Activated CD8-positive, alpha-beta memory T cell treated with anti-CD3 and anti-CD28 coated beads, Interleukin-2, amount 50 U/mL, for 4 hours (primary cell): ENCODE data around the gene EFNA2.
"Not testable (repeated sequence)": the region's sequence is repeated elsewhere in the genome, so short reads cannot be mapped to it uniquely, and the experiment has no call there.

Experiments used
- DNase-seq: peaks from one replicate; pipeline ENCODE4 v3.0.0-alpha.2; 2020

The EFNA2 gene

DNA sequence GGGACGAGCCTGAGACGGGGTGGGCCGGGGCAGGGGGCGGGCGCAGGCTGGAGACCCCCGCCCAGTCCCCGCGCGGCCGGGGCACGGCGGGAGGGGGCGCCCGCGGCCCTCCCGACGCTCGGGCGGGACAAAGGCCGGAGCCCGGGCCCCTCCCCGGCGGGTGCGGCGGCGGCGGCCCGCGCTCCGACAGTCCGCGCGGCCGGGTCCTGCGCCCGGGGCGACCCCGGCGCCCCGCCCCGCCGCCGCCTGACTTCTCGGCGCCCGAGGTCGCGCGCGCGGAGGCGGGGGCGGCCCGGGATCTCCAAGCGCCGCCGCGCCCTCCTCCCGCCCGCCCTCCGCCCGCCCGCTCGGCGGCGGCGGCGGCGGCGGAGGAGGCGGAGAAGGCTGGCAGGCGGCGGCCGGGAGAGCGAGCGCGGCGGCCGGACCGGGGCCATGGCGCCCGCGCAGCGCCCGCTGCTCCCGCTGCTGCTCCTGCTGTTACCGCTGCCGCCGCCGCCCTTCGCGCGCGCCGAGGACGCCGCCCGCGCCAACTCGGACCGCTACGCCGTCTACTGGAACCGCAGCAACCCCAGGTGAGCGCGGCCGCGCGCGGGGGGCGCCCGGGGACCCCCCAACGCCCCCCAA, at the start of gene EFNA2:
EFNA2 (plus strand) TSS at position 137 of the 624 bp plus-strand sequence; CDS start at position 433, 296 bp downstream.
- no peak for DNase-seq

DNA sequence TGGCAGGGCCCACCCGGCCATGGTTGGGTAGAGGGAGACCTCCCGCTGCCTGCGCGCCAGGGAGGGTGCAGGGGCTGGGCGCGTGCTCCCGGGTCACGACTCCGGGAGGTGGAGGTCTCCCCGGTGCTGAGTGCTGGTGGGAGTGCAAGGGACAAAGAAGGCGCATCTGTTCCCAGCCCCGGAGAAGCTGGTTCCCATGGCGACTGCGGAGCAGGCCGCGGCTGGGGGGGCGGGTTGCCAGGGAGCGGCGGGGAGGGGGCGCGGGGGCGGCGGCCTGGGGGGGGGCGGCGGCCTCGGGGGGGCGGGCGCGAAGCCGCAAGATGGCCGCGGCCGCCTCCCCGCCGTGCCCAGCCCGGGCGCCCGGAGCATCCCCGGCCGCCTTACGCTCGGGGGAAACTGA, 49.1 kb upstream of the EFNA2 start:
- DNase-seq: no peak

DNA sequence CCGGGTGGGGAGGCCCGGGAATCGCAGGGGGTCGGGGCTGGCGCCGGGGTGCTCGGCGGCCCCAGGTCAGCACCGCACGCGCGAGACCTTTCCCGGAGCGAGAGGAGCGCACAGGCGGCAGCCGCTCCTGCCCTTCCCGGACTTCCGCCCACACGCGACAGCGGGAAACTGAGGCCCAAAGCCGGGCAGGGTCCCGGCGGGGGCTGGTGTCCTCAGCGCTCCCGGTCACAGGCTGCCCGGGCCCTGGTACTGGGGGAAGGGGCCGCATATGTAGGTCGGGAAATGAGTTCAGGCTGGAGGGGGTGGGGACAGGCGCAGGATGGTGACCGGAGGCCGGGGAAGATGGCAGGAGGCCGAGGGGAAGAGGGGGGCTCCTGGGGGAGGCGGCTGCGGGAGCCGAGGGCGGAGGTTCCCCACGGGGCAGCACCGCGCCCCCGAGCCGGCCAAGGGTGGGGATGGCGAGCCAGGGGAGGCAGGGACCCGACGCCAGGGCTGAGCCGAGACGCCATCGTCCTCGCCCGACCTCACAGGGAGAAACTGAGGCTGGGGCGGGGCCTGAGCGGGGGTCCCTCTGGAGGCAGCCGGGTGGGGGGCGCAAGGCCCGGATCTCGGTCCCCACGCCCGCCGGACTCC, 48.5 kb upstream of the EFNA2 start:
- no peak for DNase-seq

DNA sequence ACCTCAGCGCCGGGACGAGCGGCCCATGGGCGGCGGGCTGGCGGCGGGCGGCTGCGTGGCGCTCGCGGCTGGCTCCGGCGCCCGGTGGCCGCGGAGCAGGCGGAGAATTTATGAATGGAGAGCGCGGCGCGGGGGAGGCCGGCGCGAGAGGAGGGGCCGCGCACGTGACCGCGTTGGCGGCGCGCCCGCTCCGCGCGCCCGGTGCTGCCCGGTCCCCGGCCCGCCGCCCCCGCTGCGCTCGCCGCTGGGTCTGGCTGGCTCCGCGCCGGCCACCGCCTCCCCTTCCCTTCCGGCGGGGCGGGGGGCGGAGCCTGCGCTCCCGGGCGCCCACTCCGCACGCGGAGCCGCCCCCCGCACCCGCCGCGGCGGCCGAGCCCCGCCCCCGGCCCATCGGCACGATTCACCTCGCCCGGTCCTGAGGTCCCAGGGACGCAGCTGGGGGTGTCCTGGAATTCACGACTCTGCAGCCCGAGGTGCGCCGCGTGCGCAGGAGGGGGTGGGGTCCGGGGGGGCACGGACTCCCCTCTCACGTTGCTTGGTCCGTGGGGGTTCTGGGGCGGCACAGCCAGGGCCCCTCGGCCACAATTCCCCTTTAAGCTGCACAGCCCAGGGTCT, 47.8 kb upstream of the EFNA2 start, which contains the start of gene CBARP:
CBARP (minus strand) TSS at position 252 of the 615 bp plus-strand sequence. CDS start 1,905 bp downstream, outside the sequence.
- peak; percentile 53 for DNase-seq

DNA sequence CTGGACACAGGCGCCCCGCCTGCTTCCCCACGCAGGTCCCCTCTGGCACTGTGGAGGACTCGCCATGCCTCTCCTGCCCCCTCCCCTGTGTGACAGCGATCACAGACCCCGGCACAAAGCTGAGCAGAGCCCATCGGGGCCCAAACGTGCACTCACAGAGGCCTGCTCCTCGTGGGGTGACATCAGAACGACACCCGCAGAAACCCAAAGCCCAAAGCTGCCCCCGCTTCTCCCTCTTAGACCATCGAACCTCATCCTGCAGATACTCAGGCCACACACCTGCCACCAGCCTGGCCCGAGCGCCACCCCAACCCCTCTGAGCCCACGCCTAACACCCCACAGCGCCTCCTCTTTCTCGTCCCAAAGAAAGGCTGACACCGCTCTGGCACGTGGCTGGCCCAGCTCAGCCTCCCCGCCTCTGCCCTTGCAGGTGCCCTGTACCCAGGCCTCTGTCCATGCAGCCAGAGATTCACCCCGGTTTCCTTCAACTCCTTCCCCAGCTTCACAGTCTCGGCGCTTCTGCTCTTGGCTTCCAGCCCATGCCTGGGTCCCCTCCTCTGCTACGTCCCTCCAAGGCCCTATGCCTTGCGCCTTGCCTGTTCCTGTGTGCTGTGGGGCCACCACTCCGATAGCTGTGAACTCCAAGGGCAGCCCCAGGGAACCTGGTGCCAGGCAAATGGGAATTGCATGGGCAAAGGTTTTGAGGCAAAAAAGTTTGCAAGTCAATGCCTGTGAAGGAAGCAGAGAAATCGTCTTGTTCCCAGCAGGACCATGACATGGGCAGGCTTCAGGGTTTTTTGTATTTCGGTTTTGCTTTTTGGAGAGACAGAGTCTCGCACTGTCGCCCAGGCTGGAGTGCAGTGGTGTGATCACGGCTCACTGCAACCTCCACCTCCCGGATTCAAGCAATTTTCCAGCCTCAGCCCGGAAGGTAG, 47.0 kb upstream of the EFNA2 start:
- DNase-seq: no peak

DNA sequence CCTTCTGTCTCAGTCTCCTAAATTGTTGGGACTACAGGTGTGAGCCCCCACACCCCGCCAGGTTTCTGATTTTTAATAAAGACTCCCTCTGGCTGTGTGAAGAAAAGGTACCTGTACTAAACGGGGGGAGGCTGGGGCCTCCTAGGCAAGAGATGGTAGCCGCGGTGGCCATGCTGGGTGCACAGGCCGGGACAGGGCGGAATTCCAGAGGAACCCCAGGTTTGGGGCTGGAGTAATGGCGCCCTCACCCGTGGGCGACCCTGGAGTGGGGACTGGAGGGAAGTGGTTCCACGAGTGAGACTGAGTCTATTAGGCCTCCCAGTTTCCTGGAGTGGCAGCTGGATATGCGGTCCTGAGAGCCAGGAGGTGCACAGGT, 46.3 kb upstream of the EFNA2 start:
- peak; percentile 32 for DNase-seq

DNA sequence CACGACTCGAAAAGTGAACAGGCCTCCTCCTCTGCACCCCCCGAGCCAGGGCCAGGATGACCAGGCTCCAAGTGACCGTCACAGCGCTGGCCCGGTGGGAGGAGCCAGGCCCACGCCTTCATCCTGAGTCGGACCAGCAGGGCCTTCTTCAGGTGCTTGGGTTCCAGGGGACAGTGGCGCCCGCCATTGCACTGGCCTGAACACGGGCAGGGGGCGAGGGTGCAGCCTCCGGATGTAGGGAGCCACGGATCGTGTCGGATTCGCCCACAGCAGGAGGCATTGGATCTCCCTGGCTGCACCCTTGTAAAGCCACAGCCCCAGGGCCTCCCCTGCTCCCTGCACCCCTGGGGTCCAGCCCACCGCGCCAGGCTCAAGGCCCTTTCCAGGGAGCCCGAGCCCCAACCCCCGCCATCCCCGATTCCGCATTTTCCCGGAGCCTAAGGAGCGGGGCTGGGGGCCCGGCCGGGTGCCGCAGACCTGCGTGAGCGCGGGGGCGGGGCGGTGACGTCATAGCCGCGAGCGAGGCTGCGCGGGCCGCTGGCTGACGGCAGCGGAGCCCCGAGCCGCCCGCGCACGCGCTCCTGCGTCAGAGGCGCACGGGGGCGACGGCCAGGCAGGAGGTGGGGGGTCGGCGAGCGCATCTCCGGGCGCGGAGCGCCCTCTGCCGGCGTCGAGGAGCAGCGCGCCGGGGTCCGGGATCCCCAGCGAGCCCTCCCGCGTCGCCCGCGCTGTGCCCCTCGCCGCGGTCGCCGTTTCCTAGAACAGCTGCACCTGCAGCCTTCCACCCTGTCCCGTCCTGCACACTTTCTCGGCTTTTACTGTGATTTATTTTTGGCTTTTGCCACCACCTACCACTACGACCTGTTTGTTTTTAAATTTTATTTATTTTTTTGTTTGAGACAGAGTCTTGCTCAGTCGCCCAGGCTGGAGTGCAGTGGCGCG, 45.6 kb upstream of the EFNA2 start:
- peak; percentile 99 for DNase-seq

DNA sequence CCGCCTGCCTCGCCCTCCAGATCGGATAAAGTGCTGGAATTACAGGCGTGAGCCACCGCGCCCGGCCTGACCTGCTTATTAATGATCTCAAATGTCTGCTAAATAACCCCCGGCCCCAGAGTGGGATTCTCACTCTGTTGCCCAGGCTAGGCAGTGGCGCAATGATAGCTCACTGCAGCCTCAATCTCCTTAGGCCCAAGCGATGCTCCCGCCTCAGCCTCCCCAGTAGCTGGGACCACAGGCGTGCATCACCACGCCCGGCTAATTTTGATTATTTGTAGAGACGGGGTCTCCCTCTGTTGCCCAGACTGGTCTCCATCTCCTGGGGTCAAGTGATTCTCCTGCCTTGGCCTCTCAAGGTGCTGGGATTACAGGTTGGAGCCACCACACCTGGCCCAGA, 44.7 kb upstream of the EFNA2 start:
- no peak for DNase-seq

DNA sequence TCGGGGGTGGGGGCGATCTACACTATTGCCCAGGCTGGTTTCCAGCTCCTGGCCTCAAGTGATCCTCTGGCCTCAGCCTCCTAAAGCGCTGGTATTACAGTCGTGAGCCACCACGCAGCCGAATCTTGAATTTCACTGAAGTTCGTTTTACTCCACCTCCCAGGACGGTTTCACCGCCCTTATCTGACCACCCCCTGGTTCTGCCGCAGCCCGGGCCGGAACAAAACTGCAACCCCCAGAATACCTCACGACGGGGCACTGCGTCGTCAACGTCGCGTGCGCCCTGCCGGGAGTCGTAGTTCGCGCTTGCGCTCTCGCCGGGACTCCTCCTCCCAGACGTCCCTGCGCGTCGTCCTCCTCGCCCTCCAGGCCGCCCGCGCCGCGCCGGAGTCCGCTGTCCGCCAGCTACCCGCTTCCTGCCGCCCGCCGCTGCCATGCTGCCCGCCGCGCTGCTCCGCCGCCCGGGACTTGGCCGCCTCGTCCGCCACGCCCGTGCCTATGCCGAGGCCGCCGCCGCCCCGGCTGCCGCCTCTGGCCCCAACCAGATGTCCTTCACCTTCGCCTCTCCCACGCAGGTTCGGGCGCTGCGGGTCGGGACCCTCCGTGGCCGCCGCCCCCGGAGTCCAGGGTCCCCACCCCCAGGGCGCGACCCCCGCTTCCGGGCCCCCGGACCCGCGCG, 44.1 kb upstream of the EFNA2 start, which contains the start of gene ATP5F1D:
ATP5F1D (plus strand) TSS at position 335 of the 679 bp plus-strand sequence; CDS start at position 435, 100 bp downstream.
- DNase-seq: peak; percentile 95

DNA sequence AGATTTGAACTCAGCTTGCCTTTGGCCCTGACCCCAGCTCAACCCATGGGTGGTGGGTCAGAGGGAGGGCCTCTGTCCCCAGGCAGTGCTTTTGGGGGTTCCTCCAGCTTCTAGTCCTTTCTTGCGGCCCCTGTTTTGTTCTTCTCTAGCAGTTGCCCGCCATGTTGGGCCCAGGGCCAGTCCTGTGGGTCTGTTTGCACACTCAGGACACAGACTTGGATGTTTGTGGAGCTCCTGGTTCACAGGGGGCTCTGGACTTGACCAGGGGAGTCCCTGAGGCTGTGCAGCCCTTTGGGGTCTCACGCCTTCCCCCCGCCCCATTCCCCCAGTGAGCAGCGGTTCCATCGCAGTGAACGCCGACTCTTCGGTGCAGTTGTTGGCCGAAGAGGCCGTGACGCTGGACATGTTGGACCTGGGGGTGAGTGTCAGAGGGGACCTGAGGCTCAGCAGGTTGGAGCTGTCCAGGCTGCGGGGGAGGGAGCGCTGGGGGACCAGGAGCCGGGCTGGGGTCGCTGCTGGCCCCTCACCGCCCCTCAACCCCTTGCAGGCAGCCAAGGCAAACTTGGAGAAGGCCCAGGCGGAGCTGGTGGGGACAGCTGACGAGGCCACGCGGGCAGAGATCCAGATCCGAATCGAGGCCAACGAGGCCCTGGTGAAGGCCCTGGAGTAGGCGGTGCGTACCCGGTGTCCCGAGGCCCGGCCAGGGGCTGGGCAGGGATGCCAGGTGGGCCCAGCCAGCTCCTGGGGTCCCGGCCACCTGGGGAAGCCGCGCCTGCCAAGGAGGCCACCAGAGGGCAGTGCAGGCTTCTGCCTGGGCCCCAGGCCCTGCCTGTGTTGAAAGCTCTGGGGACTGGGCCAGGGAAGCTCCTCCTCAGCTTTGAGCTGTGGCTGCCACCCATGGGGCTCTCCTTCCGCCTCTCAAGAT, 41.6 kb upstream of the EFNA2 start:
- peak; percentile 93 for DNase-seq

DNA sequence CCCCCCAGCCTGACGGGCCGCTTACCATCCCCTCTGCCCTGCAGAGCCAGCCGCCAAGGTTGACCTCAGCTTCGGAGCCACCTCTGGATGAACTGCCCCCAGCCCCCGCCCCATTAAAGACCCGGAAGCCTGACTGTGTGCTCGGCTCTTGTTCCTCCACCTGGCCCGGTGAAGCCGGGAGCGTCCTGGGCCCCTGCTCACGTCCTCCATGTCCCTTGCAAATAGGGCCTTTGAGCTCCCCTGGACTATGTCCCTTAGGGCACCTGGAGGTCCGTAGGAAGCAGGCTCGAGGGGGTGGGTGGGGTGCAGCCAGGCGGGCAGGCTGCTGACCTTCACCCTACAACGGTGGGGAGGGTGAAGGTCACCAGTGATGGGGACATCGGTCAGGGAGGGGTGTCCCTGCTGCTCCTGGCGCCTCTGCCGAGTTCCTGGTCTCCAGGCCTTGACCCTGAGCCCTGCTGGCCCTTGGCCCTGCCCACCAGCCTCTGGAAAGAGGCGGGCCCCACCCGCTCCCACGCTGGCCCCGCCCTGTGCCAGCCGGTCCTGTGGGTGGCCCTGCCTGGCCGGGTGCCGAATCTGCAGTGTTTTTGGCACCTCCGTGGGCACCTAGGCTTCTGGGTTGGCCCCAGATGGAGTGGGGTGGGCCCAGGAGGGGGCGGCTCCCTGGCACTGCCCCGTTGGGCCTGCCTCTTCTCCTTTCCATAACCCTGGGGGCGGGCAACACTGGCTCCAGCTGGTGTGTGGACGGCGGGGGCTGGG, 40.8 kb upstream of the EFNA2 start:
- peak; percentile 43 for DNase-seq

DNA sequence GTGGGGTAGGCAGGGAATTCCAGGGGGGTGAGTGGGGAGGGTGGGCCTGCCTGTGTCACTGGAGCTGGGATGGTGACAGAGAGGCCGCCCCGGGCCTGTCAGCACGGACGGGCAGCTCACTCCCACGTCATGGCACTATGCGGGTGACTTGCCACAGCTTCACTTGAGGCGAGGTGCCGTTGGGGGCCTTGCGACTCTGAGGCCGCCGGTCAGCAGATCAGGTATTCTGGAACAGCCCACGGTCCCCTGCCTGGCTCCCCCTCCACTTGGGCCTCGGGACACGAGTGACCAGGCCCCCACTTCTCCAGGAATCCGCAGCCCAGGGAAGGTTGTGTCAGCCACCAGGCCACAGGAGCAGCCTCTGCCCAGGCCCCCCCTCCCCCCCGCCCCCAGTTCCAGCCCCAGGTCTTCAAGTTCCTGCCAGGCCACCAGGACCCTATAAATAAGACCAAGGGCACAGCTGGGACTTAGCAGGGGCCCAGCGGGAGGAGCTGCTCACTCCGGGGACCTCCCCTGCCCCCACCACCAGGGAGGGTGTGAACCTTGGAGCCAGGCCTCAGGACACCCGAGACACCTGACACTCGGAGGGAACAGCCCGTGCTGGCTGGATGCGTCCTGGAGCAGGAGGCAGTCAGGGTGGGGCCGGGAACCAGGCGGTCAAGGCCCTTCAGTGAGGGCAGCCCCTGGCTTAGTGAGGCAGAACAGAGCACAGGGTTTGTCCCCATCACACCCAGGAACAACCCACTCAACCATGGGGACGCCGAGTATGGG, 40.0 kb upstream of the EFNA2 start:
- DNase-seq: no peak

DNA sequence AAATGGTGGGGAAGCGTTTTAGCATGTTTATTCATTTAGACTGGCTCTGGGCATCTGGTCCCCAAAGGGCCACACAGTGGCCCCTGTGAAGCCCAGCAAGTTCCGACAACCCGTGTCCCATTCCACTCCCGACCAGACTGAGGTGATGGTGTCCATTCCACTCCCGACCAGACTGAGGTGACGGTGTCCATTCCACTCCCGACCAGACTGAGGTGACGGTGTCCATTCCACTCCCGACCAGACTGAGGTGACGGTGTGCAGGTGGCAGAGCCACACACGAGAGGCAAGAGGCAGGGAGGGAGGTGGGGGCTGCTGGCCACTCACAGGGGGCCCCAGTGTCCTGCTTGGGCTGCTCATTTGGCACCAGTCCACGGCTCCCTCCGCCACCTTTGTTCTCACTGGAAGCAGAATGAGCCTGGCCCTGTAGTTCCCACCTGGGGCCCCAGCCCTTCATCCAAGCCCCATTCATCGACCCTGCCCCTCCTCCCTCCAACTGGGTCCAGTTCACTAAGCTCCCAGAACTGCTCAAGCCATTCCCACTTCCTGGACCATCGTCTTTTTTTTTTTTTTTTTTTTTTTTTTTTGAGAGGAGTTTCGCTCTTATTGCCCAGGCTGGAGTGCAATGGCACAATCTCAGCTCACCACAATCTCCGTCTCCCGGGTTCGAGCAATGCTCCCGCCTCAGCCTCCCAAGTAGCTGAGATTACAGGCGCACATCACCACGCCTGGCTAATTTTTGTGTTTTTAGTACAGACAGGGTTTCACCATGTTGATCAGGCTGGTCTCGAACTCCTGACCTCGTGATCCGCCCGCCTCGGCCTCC, 39.2 kb upstream of the EFNA2 start:
- not testable (repeated sequence) for DNase-seq

DNA sequence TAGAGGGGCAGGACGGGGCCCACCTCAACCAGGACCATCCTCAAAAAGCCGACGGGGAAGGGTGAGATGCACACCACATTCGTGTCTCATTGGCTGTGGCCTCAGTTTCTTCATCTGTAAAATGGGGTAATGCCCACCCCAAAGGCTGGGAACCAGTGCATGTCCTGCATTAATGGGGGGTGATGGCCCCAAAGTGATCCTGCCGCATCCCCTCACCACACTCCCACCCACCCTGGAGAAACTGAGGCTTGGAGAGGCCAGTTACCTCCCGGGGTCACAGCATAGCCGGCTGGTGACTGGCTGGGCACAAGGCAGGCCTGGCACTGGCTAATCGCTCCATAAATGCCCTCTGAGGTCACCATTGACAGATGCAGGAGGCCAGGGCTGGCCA, 37.9 kb upstream of the EFNA2 start:
- DNase-seq: no peak

DNA sequence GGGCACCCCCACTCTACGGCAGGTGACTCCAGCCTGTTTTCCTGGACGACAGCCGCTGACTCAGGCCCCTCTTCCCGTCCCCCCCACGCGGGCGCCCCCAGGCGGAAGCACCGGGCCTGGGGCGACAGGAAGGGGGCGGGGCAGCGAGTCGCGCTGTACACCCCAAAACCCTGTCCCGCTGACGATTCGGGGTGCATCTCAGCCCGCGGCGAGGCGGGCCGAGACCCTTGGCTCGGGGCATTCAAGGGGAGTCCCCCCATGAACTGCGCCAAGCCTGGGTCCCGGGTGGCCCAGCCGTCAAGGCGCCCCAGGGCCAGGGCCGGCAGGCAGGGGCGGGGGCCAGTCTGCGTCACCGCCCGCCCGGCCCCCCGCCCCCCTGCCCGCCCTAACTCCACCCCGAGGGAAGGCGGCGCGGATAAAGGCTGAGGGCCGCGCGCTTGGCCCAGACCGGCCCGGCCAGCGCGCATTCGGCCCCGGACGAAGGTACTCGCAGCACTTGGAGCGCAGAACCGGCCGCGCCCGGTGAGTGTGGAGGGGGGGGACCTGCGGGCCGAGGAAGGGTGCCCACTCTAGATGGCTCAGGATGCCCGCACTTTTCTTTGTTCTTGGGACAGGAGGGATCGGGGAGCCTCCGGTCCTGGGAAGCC, 37.4 kb upstream of the EFNA2 start, which contains the start of gene MIDN:
MIDN (plus strand) TSS at position 445 of the 647 bp plus-strand sequence. CDS start 1,714 bp downstream, outside the sequence.
- peak; percentile 73 for DNase-seq

DNA sequence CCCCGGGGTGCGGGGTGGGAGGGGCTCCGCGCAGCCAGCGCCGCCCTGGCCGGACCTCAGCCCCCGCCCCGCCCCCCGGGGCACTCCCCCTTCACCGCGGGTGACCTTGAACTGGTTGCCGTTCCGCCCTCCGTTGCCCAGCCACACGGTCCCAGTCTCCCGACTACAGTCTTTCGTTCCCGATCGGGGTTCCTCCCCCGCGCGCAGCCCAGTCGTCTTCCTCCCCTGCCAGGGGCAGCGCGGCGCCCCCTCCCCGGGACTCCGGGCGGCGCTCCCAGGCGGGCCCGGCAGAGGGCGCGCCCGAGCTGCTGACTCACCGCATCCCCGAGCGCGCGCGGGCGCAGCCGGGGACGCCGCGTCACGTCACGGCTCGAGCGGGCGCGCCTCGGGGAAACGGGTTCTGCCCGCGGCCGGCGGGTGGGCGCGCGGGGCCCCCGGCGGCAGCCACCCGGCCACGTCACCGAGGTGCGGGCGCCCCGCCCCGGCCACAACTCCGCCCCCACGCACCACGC, 36.8 kb upstream of the EFNA2 start:
- peak; percentile 88 for DNase-seq
